Stomach (tissue), 4 donors: ENCODE data around the gene SNX5.

Experiments
- POLR2A ChIP-seq, 4 donors: fragments of 450-650 bp; IDR thresholded peaks; one replicate each; pipeline ENCODE4 v1.6.1; 2016; ENCODE audit warnings: antibody characterized with exemption in 4 of 4, control low read depth in 2 of 4, mild to moderate bottlenecking in 1 of 4, moderate library complexity in 1 of 4
- TF ChIP-seq, protein P1 (sequence below), 7 experiments: fragments of 450-650 bp in 4 of 7; fragments of 200-600 bp in 3 of 7; sonication (generic) in 3 of 7; IDR thresholded peaks; one replicate each; pipeline ENCODE4 v1.5.1; 2016 to 2019; ENCODE audit warnings: antibody characterized with exemption in 7 of 7, control low read depth in 2 of 7, mild to moderate bottlenecking in 1 of 7

DNA sequence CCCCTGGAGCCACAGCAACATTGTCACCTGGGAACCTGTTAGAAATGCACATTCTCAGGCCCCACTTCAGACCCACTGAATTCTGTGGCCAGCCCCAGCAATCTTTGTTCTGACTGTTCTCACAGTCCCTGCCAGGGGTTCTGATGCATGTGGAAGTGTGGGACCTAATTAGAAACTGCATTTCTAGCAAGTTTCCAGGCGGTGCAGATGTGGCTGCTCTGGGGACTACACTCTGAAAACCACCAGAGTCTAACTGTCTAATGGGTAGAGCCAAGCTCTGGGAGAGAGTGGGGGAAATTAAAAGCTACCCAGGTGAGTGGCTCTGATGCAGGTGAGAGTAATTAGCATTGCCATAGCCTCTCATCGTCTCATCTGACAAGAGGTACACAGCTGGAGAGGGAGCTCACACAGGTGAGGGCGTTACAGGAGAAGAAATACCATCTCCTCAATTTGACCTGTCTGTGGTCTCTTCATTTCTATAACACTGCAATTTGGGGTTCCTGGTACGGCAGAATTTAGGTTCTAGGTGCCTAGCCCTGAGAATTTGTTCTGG, 66.0 kb downstream of the SNX5 start:
- TF ChIP-seq, protein P1, sequence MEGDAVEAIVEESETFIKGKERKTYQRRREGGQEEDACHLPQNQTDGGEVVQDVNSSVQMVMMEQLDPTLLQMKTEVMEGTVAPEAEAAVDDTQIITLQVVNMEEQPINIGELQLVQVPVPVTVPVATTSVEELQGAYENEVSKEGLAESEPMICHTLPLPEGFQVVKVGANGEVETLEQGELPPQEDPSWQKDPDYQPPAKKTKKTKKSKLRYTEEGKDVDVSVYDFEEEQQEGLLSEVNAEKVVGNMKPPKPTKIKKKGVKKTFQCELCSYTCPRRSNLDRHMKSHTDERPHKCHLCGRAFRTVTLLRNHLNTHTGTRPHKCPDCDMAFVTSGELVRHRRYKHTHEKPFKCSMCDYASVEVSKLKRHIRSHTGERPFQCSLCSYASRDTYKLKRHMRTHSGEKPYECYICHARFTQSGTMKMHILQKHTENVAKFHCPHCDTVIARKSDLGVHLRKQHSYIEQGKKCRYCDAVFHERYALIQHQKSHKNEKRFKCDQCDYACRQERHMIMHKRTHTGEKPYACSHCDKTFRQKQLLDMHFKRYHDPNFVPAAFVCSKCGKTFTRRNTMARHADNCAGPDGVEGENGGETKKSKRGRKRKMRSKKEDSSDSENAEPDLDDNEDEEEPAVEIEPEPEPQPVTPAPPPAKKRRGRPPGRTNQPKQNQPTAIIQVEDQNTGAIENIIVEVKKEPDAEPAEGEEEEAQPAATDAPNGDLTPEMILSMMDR (IDR thresholded peaks at IDR 0.05): no peak
- no peak for TF ChIP-seq POLR2A (IDR thresholded peaks at IDR 0.05)
